ENCODE data around the gene ADD2.
A peak's percentile ranks its signal among the peaks of the same experiment; 100 is the strongest.
"Not testable (repeated sequence)": the region's sequence is repeated elsewhere in the genome, so short reads cannot be mapped to it uniquely, and the experiment has no call there.

Gene ADD2

DNA sequence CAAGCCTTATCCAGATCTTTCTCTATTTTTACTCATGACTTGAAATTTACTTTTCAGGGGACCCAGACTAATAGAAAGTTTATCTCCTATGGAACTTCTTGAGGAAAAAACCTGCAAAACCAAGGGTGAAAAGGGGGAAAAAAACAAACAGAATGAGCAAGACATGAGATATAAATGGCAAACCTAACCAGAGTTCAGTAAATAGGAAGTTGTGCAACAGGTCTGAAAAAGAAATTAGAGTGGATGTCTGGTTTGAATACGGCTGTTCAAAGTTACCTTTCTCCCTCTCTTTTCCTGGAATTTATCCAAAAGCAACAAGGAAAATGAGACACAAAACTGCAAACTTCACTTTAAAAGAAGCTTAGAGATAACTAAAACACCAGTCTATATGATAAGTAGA lies 135.6 kb downstream of the ADD2 start:
- no peak for DNase-seq

GRCh38 chr2:70630761-70631160 lies 137.2 kb downstream of the ADD2 start:
- no peak for DNase-seq

GRCh38 chr2:70627211-70627898 lies 140.6 kb downstream of the ADD2 start:
- no peak for DNase-seq

GRCh38 chr2:70626254-70626990 lies 141.6 kb downstream of the ADD2 start:
- no peak for DNase-seq

DNA sequence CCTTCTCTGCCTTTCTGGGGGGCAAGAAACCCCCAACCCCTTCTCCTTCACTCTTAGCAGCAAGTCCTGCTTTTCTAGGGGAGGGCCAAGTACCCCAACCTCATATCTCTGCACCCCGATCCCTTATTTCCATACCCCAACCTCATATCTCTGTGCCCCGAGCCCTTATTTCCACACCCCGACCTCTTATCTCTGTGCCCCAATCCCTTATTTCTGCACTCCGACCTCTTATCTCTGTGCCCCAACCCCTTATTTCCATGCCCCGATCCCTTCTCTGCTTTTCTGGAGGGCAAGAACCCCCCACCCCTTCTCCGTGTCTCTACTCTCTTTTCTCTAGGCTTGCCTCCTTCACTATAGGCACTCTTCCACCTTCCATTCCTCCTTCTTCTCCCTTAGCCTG lies 146.5 kb downstream of the ADD2 start:
- not testable (repeated sequence) for DNase-seq

DNA sequence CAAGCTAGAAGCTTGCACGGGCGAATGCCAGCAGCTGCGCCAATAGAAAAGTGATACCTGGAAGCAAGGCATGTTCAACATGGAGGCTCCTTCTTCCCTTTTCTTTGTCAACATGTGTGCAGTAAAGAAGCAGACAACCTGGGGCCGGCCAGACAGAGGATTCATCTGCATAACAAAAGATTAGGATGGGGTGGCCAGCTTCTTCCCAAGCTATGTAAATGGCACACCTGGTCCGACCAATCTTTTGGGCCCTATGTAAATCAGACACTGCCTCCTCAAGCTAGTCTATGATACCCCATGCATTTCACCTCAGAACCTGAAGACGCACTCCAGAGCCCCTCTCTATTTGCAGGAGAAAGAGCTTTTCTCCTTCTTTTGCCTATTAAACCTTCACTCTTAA lies 148.0 kb downstream of the ADD2 start:
- no peak for DNase-seq

GRCh38 chr2:70619167-70619566 lies 148.8 kb downstream of the ADD2 start:
- DNase-seq: no peak

- no peak for DNase-seq
These were observed 151.8 kb downstream of the ADD2 start for GRCh38 chr2:70616168-70616694.

DNA sequence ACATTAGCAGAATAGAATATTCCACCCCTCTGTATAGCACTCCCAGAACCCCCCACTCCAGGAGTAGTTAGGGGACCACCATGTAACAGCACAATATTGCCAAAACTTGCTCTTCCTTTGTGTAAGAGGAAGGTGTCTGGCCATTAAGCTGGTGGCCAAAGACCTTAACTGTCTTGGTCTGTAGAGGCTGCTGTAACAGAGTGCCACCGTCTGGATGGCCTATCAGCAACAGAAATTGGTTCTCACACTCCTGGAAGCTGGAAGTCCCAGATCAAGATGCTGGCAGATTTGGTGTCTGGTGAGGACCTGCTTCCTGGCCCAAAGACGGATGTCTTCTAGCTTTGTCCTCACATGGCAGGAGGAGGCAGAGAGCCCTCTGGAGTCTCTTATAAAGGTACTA lies 152.8 kb downstream of the ADD2 start:
- DNase-seq: peak; percentile 45

GRCh38 chr2:70613521-70613920 lies 154.5 kb downstream of the ADD2 start:
- no peak for DNase-seq

DNA sequence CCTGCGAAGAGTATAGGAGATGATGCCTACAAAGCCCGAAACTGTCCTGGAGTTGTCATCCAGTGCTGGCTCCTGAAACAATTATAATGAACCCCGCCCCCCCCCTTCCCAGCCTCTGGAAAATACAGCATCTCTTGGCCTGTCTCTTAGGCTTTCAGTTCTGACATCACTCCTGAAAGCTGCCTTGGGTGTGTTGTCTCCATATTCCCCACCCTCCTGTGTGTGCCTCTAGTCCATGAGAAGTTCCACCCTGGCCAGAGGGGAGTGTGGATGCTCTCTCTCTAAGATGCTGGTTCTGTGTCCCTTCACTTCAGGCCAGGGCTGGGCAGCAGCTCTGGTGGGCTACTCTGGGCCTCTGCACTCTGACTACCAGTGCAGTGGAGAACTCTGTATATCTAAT lies 155.4 kb downstream of the ADD2 start:
- DNase-seq: no peak

DNA sequence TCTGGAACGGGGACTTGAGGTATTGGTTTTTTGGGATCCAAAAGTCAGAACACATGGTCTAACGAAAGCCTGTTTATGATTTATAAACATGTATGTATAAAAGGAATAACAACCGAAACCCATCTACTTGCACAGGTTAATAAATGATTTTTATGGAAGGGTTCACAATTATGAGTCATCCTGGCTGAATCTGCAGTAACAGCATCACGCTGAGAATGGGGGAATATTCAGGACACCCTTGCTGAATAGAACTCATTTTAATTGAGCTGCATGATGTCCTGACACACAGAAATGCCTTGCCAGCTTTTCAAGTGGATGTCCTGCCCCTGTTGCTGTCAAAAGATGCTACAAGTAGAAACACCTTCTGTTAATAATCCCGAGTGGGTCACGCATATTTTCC lies 159.6 kb downstream of the ADD2 start:
- no peak for DNase-seq

GRCh38 chr2:70607121-70607561 lies 160.9 kb downstream of the ADD2 start:
- no peak for DNase-seq

All from midbrain (tissue), 1 donor.